ENCODE measurements around the gene FRMPD4.

The FRMPD4 gene

GRCh38 chrX:12234534-12235329 is 96.5 kb downstream of the FRMPD4 start:
- no peak overlapping the region for H3K9ac ChIP-seq
- no peaks in the 10 kb centered on the region for H3K36me3 ChIP-seq (ENCODE audit: control insufficient read depth, insufficient read depth, low read length)
- H3K27ac ChIP-seq, result no peak overlapping the region
- TF ChIP-seq CTCF (IDR thresholded peaks at IDR 0.05), result no peak
- no peaks in the 10 kb centered on the region for H3K79me2 ChIP-seq
- no peaks in the 10 kb centered on the region for H3K4me1 ChIP-seq
- H3K27me3 ChIP-seq (ENCODE audit: control insufficient read depth, insufficient read depth, low read length), result no peaks in the 10 kb centered on the region
- no peak overlapping the region for H3K4me3 ChIP-seq (ENCODE audit: low read depth, low read length)
- H2AFZ ChIP-seq, result no peak overlapping the region
- H3K4me2 ChIP-seq (ENCODE audit: low read length), result no peak overlapping the region
- no peaks in the 10 kb centered on the region for H3K9me3 ChIP-seq (ENCODE audit: control insufficient read depth, low read length)

- no peak overlapping the region for H2AFZ ChIP-seq
- H3K4me1 ChIP-seq, result no peaks in the 10 kb centered on the region
- H3K4me3 ChIP-seq (ENCODE audit: low read depth, low read length), result no peak overlapping the region
- no peaks in the 10 kb centered on the region for H3K9me3 ChIP-seq (ENCODE audit: control insufficient read depth, low read length)
- H3K79me2 ChIP-seq, result no peaks in the 10 kb centered on the region
- no peak for TF ChIP-seq CTCF (IDR thresholded peaks at IDR 0.05)
- H3K4me2 ChIP-seq (ENCODE audit: low read length), result no peak overlapping the region
- no peak overlapping the region for H3K27ac ChIP-seq
- H3K27me3 ChIP-seq (ENCODE audit: control insufficient read depth, insufficient read depth, low read length), result no peaks in the 10 kb centered on the region
- H3K9ac ChIP-seq, result no peak overlapping the region
- no peaks in the 10 kb centered on the region for H3K36me3 ChIP-seq (ENCODE audit: control insufficient read depth, insufficient read depth, low read length)
Observed at GRCh38 chrX:12236156-12236555, 97.9 kb downstream of the FRMPD4 start.

GRCh38 chrX:12237131-12237530 is 98.9 kb downstream of the FRMPD4 start:
- Histone ChIP-seq H3K4me2 (ENCODE audit: low read length) (no peak overlapping the region), H3K27me3 (ENCODE audit: control insufficient read depth, insufficient read depth, low read length) (no peaks in the 10 kb centered on the region), H3K9ac (no peak overlapping the region), H3K27ac (no peak overlapping the region), H3K4me1 (no peaks in the 10 kb centered on the region), H3K79me2 (no peaks in the 10 kb centered on the region), H2AFZ (no peak overlapping the region), H3K9me3 (ENCODE audit: control insufficient read depth, low read length) (no peaks in the 10 kb centered on the region), H3K4me3 (ENCODE audit: low read depth, low read length) (no peak overlapping the region), H3K36me3 (ENCODE audit: control insufficient read depth, insufficient read depth, low read length) (no peaks in the 10 kb centered on the region)
- TF ChIP-seq CTCF (IDR thresholded peaks at IDR 0.05), result no peak

GRCh38 chrX:12237771-12238170 is 99.5 kb downstream of the FRMPD4 start:
- H3K4me3 ChIP-seq (ENCODE audit: low read depth, low read length), result no peak overlapping the region
- no peak overlapping the region for H3K9ac ChIP-seq
- no peak overlapping the region for H2AFZ ChIP-seq
- no peaks in the 10 kb centered on the region for H3K4me1 ChIP-seq
- H3K79me2 ChIP-seq, result no peaks in the 10 kb centered on the region
- no peak overlapping the region for H3K4me2 ChIP-seq (ENCODE audit: low read length)
- H3K27me3 ChIP-seq (ENCODE audit: control insufficient read depth, insufficient read depth, low read length), result no peaks in the 10 kb centered on the region
- H3K36me3 ChIP-seq (ENCODE audit: control insufficient read depth, insufficient read depth, low read length), result no peaks in the 10 kb centered on the region
- TF ChIP-seq CTCF (IDR thresholded peaks at IDR 0.05), result no peak
- H3K27ac ChIP-seq, result no peak overlapping the region
- H3K9me3 ChIP-seq (ENCODE audit: control insufficient read depth, low read length), result no peaks in the 10 kb centered on the region

Data from parathyroid adenoma (tissue), 2 donors.